Trophoblast cell (in vitro differentiated cells and primary cell): Measurements from ENCODE around the gene NIN.

Experiments used
- DNase-seq, 2 donors: peaks; one replicate each; pipeline ENCODE4 v3.0.0-alpha.2; 2016
- H2AFZ ChIP-seq: 2 replicates; pipeline ENCODE4 v1.6.1; 2013; ENCODE audit warnings: low read length, moderate library complexity, mild to moderate bottlenecking; ENCODE audit not compliant: insufficient read depth, poor library complexity
- H2AK5ac ChIP-seq: 2 replicates; pipeline ENCODE4 v1.6.1; 2013; ENCODE audit warnings: mild to moderate bottlenecking, low read length
- H2BK120ac ChIP-seq: 2 replicates; pipeline ENCODE4 v1.6.1; 2013; ENCODE audit warnings: low read length, mild to moderate bottlenecking, moderate library complexity; ENCODE audit not compliant: insufficient read depth, poor library complexity
- H2BK12ac ChIP-seq: 2 replicates; pipeline ENCODE4 v1.6.1; 2013; ENCODE audit warnings: mild to moderate bottlenecking, low read length, moderate library complexity
- H2BK5ac ChIP-seq: 2 replicates; pipeline ENCODE4 v1.6.1; 2013; ENCODE audit warnings: low read length, low read depth, moderate library complexity, mild to moderate bottlenecking; ENCODE audit not compliant: poor library complexity
- H3K14ac ChIP-seq: 2 replicates; pipeline ENCODE4 v1.6.1; 2013; ENCODE audit warnings: mild to moderate bottlenecking, low read length
- H3K18ac ChIP-seq: 2 replicates; pipeline ENCODE4 v1.6.1; 2013; ENCODE audit warnings: mild to moderate bottlenecking, low read length
- H3K23ac ChIP-seq: 2 replicates; pipeline ENCODE4 v1.6.1; 2013; ENCODE audit warnings: low read length
- H3K27ac ChIP-seq: 2 replicates; pipeline ENCODE4 v1.5.1; 2013; ENCODE audit warnings: low read depth, mild to moderate bottlenecking, inconsistent platforms, low read length, moderate library complexity
- H3K27me3 ChIP-seq: 2 replicates; pipeline ENCODE4 v1.6.1; 2013; ENCODE audit warnings: inconsistent platforms, mild to moderate bottlenecking, low read length, moderate library complexity; ENCODE audit not compliant: insufficient read depth
- H3K36me3 ChIP-seq, 2 experiments: 1 replicate in 1 of 2; 2 replicates in 1 of 2; pipeline ENCODE4 v1.6.1; 2013; ENCODE audit warnings: low read length in 2 of 2, mild to moderate bottlenecking in 2 of 2, moderate library complexity in 1 of 2; ENCODE audit not compliant: insufficient read depth in 2 of 2, control insufficient read depth in 1 of 2
- H3K4ac ChIP-seq: 2 replicates; pipeline ENCODE4 v1.6.1; 2013; ENCODE audit warnings: low read depth, mild to moderate bottlenecking, low read length, moderate library complexity
- H3K4me1 ChIP-seq, 2 experiments: 1 replicate in 1 of 2; 2 replicates in 1 of 2; pipeline ENCODE4 v1.6.1; 2013; ENCODE audit warnings: low read length in 2 of 2, mild to moderate bottlenecking in 2 of 2, moderate library complexity in 1 of 2; ENCODE audit not compliant: insufficient read depth in 2 of 2, control insufficient read depth in 1 of 2
- H3K4me2 ChIP-seq: 2 replicates; pipeline ENCODE4 v1.6.1; 2013; ENCODE audit warnings: inconsistent platforms, mild to moderate bottlenecking, low read length, moderate library complexity
- H3K4me3 ChIP-seq: 2 replicates; pipeline ENCODE4 v1.5.1; 2013; ENCODE audit warnings: mild to moderate bottlenecking, low read depth, low read length, inconsistent platforms
- H3K79me1 ChIP-seq: one replicate; pipeline ENCODE4 v1.6.1; 2013; ENCODE audit warnings: low read length
- H3K79me2 ChIP-seq: 2 replicates; pipeline ENCODE4 v1.6.1; 2013; ENCODE audit warnings: low read length, mild to moderate bottlenecking; ENCODE audit not compliant: control insufficient read depth, insufficient read depth, poor library complexity
- H3K9ac ChIP-seq: 2 replicates; pipeline ENCODE4 v1.6.1; 2013; ENCODE audit warnings: mild to moderate bottlenecking, low read length
- H3K9me3 ChIP-seq: 2 replicates; pipeline ENCODE4 v1.6.1; 2013; ENCODE audit warnings: low read depth, mild to moderate bottlenecking, control low read depth, inconsistent platforms, low read length; ENCODE audit not compliant: insufficient read depth
- H4K12ac ChIP-seq: 2 replicates; pipeline ENCODE4 v1.6.1; 2013; ENCODE audit warnings: low read depth, mild to moderate bottlenecking, low read length, moderate library complexity
- H4K8ac ChIP-seq: 2 replicates; pipeline ENCODE4 v1.6.1; 2013; ENCODE audit warnings: low read depth, mild to moderate bottlenecking, low read length, moderate library complexity
- H4K91ac ChIP-seq: one replicate; pipeline ENCODE4 v1.6.1; 2013; ENCODE audit warnings: low read depth, mild to moderate bottlenecking, low read length, moderate library complexity
- WGBS: extraction: QIAGEN DNeasy Blood & Tissue Kit; methylation state at CpG from one replicate; pipeline ENCODE4 v1.1.7; 2013; ENCODE audit warnings: missing lambda C conversion rate; ENCODE audit not compliant: insufficient read length, insufficient coverage; ENCODE audit errors: extremely low coverage; 5-methylcytosine and 5-hydroxymethylcytosine counted together

The NIN gene

DNA sequence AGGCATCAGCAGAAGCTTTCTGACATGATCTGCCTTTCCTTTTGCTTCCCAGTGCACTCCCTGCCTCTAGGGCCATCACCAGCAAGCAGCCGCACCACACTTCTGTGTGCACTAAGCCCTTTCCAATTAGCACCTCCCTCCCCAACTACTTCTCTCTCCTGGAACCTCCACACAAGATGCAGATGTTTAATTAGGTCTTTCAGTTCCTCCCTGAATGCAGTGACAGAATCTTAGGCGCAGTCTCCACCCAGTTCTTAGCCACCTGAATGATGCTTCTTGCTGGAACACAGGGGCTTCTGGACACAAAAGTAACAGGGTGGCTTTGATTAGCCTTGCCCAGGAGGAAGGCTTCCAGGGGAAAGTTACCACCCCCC is 32.9 kb downstream of the NIN start:
- Histone ChIP-seq H3K9me3 (no peaks in the 10 kb centered on the region), H3K79me2 (no peaks in the 10 kb centered on the region), H3K27ac (no peak overlapping the region), H2BK120ac (no peak overlapping the region), H3K4me3 (no peak overlapping the region), H3K9ac (no peak overlapping the region), H3K4me2 (no peak overlapping the region), H3K79me1 (no peaks in the 10 kb centered on the region), H3K4ac (no peak overlapping the region), H3K18ac (no peak overlapping the region), H3K27me3 (no peaks in the 10 kb centered on the region), H4K91ac (no peak overlapping the region), H3K4me1 (no peaks in the 10 kb centered on the region), H3K14ac (no peak overlapping the region), H2BK5ac (no peak overlapping the region), H4K12ac (no peak overlapping the region), H2AK5ac (no peak overlapping the region), H2AFZ (no peak overlapping the region), H3K36me3 (peaks cover 0 to 3% of the 10 kb centered on the region in 2 experiments), H3K23ac (no peak overlapping the region), H2BK12ac (no peak overlapping the region), H4K8ac (no peak overlapping the region)
- no CpG with 5 or more reads among the region's 2 CpGs for WGBS
- no peak for DNase-seq

DNA sequence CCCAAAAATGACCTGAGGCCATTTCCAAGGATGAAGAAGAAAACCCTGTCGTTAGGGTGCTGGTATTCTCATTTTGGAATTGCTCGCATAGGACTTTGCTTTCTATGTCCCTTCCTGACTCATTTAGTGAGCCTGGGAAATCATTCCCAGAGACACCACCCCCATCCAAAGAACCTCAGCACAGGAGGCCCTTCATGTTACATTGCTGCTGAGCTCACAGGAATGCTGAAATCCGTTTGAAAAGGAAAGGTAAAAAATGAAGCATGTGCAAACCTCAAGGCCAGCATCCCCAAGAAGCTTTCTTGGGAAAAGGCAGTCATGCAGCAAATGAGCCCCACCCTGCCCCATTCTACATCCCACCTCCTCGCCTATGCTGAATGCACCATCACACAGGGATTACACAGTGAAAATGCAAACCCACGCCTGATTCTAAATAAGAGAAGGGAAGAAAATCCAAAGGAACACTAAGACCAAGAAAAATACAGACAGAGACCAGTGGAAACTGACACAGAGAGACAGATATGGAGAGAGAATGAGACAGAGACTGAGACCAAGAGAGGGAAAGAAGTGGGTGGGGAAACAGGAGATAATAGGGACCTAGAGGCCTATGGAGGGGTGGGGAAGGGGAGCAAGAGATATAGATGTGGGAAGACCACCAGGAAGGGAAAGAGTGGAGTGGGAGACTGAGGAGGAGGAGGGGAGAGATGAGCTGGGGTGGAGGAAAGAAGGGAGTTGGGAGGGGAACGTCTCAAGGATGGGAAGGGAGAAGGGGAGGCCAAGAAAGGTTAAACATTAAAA is 33.5 kb downstream of the NIN start:
- no peak overlapping the region for H3K4me3 ChIP-seq
- H3K4me2 ChIP-seq: no peak overlapping the region
- no peaks in the 10 kb centered on the region for H3K9me3 ChIP-seq
- H3K79me2 ChIP-seq: no peaks in the 10 kb centered on the region
- H2BK12ac ChIP-seq: no peak overlapping the region
- H3K14ac ChIP-seq: no peak overlapping the region
- H3K27me3 ChIP-seq: no peaks in the 10 kb centered on the region
- H3K36me3 ChIP-seq: peaks cover 0 to 5% of the 10 kb centered on the region in 2 experiments
- H3K79me1 ChIP-seq: no peaks in the 10 kb centered on the region
- no peak overlapping the region for H2AFZ ChIP-seq
- WGBS: no CpG with 5 or more reads among the region's 6 CpGs
- peak in 1 of 2 donors; percentile 20 for DNase-seq
- H4K8ac ChIP-seq: no peak overlapping the region
- H3K4ac ChIP-seq: no peak overlapping the region
- no peak overlapping the region for H2BK120ac ChIP-seq
- H4K12ac ChIP-seq: no peak overlapping the region
- no peak overlapping the region for H3K27ac ChIP-seq
- no peak overlapping the region for H3K9ac ChIP-seq
- no peak overlapping the region for H2BK5ac ChIP-seq
- H3K23ac ChIP-seq: no peak overlapping the region
- H2AK5ac ChIP-seq: no peak overlapping the region
- H4K91ac ChIP-seq: no peak overlapping the region
- no peak overlapping the region for H3K18ac ChIP-seq
- H3K4me1 ChIP-seq: no peaks in the 10 kb centered on the region

DNA sequence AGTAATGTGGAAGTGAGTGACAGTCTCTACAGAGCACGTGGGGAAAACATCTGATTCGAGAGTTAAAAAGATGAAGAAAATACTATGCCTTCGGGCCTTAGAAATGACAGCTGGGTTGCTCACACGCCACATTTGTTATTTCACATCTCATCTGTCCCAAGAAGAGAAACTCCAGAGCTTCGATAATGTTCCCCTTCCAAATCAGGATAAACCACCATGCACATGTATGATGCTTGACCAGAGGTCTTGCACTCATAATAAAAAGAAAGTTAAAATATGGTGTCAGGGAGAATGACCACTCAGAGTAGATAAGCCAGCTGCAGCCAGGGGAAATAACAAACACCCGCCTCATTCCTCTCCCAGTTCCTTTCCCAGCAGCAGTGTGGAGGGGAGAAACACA is 34.6 kb downstream of the NIN start:
- Histone ChIP-seq H2BK5ac (no peak overlapping the region), H3K18ac (no peak overlapping the region), H3K27me3 (no peaks in the 10 kb centered on the region), H2AK5ac (no peak overlapping the region), H3K36me3 (peaks cover 0 to 5% of the 10 kb centered on the region in 2 experiments), H3K14ac (no peak overlapping the region), H3K27ac (no peak overlapping the region), H2BK120ac (no peak overlapping the region), H3K9ac (no peak overlapping the region), H4K91ac (no peak overlapping the region), H3K79me1 (no peaks in the 10 kb centered on the region), H3K23ac (no peak overlapping the region), H2BK12ac (no peak overlapping the region), H3K4me2 (no peak overlapping the region), H4K12ac (no peak overlapping the region), H3K79me2 (no peaks in the 10 kb centered on the region), H3K9me3 (no peaks in the 10 kb centered on the region), H3K4ac (no peak overlapping the region), H4K8ac (no peak overlapping the region), H3K4me3 (no peak overlapping the region), H2AFZ (no peak overlapping the region), H3K4me1 (no peaks in the 10 kb centered on the region)
- WGBS: no CpG with 5 or more reads among the region's 6 CpGs
- DNase-seq: no peak

DNA sequence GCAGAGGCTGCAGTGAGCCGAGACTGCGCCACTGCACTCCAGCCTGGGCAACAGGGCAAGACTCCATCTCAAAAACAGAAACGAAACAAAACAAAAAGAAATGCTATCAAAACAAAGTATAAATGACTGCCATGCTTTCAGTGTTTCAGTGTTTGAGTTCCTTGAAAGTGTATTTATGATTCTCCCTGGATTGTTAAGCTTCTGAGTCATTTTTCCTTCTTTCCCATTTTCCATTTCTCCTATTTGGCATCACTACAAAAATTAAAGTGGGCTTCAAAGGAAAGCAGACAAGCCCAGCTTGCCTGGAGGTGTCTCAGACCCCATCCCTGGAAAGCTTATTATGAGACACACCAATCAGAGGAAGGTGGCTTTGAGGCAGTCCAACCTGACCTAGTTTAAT is 35.1 kb downstream of the NIN start:
- H3K9me3 ChIP-seq: no peaks in the 10 kb centered on the region

More for the DNA sequence above, 35.1 kb downstream of the NIN start:
- Histone ChIP-seq H3K79me2 (no peaks in the 10 kb centered on the region), H3K27ac (no peak overlapping the region), H3K4me2 (no peak overlapping the region), H3K36me3 (peaks cover 0 to 5% of the 10 kb centered on the region in 2 experiments), H3K4ac (no peak overlapping the region), H2BK12ac (no peak overlapping the region), H2AK5ac (no peak overlapping the region), H3K4me1 (no peaks in the 10 kb centered on the region), H3K14ac (no peak overlapping the region), H3K18ac (no peak overlapping the region), H2AFZ (no peak overlapping the region), H3K79me1 (no peaks in the 10 kb centered on the region), H3K23ac (no peak overlapping the region), H2BK120ac (no peak overlapping the region), H4K91ac (no peak overlapping the region), H2BK5ac (no peak overlapping the region), H4K8ac (no peak overlapping the region), H4K12ac (no peak overlapping the region), H3K9ac (no peak overlapping the region), H3K27me3 (no peaks in the 10 kb centered on the region), H3K4me3 (no peak overlapping the region)
- no CpG with 5 or more reads among the region's 3 CpGs for WGBS
- no peak for DNase-seq
